ENCODE results near the gene RPA1. TPM values are rescaled to one million over a fixed set of nuclear protein-coding genes. Genes with fewer than 3 reads are reported as not detected.

Gene RPA1
- total and polyA plus RNA-seq, 9 of the 15 experiments (the other 6 are each of a cell fraction or from before 2014, with no cell fraction given) = 25.2 to 125 (median 47.4) TPM

DNA sequence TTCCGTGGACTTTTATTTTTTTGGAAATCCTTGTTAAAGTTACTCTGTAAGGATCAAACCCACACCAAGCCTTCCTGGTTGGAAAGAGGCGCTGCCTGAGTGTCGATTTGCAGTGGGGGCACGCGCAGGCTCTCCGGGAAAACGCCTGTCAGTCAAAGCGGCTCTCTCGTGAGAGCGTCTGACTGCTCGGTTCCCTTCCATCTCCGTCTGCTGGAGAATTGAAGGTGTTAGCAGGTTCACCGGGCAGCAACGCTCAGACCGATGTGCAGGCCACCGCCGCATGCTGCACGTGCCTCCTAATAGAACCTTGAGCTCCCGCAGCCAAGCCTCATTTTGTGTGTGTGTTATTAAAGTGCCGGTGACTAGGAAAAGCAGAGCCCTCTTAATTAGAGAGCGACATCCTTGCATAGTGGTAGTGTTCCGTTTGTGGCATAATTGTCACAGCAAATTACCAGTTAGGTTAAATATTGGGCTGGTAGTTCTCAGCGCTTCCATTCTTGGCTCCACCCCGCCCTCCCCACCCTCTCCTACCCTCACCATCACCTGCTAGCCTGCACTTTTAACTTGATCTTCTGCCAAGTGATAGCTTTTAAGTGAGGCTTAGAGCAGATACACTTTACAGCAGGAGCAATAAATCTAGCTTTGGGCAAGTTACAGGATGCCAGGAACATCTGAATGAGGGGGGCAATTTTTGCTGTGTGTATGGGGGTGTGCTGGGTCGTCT lies 75.5 kb downstream of the RPA1 start:
- 25% methylated on average over 10 of the region's 25 CpGs for WGBS (ENCODE audit: insufficient coverage, low coverage, missing lambda C conversion rate)
- Histone ChIP-seq H3K4me2 (ENCODE audit: insufficient read depth, low read length) (no peak overlapping the region), H3K4me1 (replicated peaks in 1 of 2; ENCODE audit: control insufficient read depth in 2 of 2, insufficient read depth in 2 of 2, low read length in 2 of 2) (peaks cover 0 to 16% of the 10 kb centered on the region in 2 experiments; a peak in 3 of 5 replicates), H3K9me3 (replicated peaks; ENCODE audit: control insufficient read depth, insufficient read depth, low read depth, low read length) (no peaks in the 10 kb centered on the region), H3K9ac (ENCODE audit: insufficient read depth in 1 of 2, low read depth in 2 of 2, low read length in 2 of 2) (peak overlapping the region in 1 of 2 experiments; percentile 76; a peak in 1 of 4 replicates), H3K4me3 (no peak overlapping the region), H3K27me3 (ENCODE audit: control insufficient read depth in 2 of 2, insufficient read depth in 2 of 2, low read length in 2 of 2) (peaks cover 10 to 19% of the 10 kb centered on the region in 2 experiments; a peak in 4 of 5 replicates), H3K9me1 (ENCODE audit: control insufficient read depth, insufficient read depth, low read length) (no peaks in the 10 kb centered on the region), H2AFZ (ENCODE audit: low read depth, low read length) (no peak overlapping the region), H3K36me3 (ENCODE audit: control insufficient read depth, insufficient read depth, low read length) (no peaks in the 10 kb centered on the region), H4K20me1 (replicated peaks; ENCODE audit: control insufficient read depth, insufficient read depth, low read length) (no peaks in the 10 kb centered on the region), H3K79me2 (ENCODE audit: control insufficient read depth, insufficient read depth, low read length) (no peaks in the 10 kb centered on the region), H3K27ac (ENCODE audit: extremely low read depth, low read depth, low read length) (no peak overlapping the region)
- FAIRE-seq = no peak
- intact Hi-C loops (cut with micrococcal nuclease) = loop anchor here (5.0 kb wide), 1 partner anchor 142 kb away; no protein-coding TSS in a partner anchor
- no TSS peak for BruUV-seq (replicated peaks)
- DNase-seq (ENCODE audit: extremely low read depth in 1 of 4, low spot score in 3 of 4) = no peak
- CTCF ChIA-PET (ENCODE audit: low intra/inter-chr PET ratio) = no interaction called here
- POLR2A ChIA-PET = interaction anchor here (0.6 to 0.8 kb wide), 2 partner anchors 33 to 143 kb away, joined by 3 to 4 read pairs; no protein-coding TSS in a partner anchor
- no peak for ATAC-seq
- in situ Hi-C loops (cut with MboI) = loop anchor here (5.0 to 25.0 kb wide), 2 partner anchors 127 to 332 kb away; partner anchors contain the start of gene DPH1
- TF ChIP-seq, protein P1, sequence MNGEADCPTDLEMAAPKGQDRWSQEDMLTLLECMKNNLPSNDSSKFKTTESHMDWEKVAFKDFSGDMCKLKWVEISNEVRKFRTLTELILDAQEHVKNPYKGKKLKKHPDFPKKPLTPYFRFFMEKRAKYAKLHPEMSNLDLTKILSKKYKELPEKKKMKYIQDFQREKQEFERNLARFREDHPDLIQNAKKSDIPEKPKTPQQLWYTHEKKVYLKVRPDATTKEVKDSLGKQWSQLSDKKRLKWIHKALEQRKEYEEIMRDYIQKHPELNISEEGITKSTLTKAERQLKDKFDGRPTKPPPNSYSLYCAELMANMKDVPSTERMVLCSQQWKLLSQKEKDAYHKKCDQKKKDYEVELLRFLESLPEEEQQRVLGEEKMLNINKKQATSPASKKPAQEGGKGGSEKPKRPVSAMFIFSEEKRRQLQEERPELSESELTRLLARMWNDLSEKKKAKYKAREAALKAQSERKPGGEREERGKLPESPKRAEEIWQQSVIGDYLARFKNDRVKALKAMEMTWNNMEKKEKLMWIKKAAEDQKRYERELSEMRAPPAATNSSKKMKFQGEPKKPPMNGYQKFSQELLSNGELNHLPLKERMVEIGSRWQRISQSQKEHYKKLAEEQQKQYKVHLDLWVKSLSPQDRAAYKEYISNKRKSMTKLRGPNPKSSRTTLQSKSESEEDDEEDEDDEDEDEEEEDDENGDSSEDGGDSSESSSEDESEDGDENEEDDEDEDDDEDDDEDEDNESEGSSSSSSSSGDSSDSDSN (IDR thresholded peaks at IDR 0.05; ENCODE audit: borderline replicate concordance in 1 of 2, low read depth in 2 of 2, low read length in 2 of 2) = no peak
- TF ChIP-seq POLR3G (IDR thresholded peaks at IDR 0.05; ENCODE audit: extremely low read depth, insufficient read length, insufficient replicate concordance) (no peak), FOXP1 (CRISPR knock-in tag; IDR thresholded peaks at IDR 0.05) (no peak), ZNF778 (CRISPR knock-in tag; IDR thresholded peaks at IDR 0.05) (no peak), RHOXF2B (CRISPR knock-in tag; conservative IDR thresholded peaks at IDR 0.05) (no peak), MYC (IDR thresholded peaks at IDR 0.05; ENCODE audit: low read depth, low read length) (no peak), MYC (CRISPR knock-in tag; IDR thresholded peaks at IDR 0.05; ENCODE audit: borderline replicate concordance, low read depth) (no peak)
- TF ChIP-seq, protein P2, sequence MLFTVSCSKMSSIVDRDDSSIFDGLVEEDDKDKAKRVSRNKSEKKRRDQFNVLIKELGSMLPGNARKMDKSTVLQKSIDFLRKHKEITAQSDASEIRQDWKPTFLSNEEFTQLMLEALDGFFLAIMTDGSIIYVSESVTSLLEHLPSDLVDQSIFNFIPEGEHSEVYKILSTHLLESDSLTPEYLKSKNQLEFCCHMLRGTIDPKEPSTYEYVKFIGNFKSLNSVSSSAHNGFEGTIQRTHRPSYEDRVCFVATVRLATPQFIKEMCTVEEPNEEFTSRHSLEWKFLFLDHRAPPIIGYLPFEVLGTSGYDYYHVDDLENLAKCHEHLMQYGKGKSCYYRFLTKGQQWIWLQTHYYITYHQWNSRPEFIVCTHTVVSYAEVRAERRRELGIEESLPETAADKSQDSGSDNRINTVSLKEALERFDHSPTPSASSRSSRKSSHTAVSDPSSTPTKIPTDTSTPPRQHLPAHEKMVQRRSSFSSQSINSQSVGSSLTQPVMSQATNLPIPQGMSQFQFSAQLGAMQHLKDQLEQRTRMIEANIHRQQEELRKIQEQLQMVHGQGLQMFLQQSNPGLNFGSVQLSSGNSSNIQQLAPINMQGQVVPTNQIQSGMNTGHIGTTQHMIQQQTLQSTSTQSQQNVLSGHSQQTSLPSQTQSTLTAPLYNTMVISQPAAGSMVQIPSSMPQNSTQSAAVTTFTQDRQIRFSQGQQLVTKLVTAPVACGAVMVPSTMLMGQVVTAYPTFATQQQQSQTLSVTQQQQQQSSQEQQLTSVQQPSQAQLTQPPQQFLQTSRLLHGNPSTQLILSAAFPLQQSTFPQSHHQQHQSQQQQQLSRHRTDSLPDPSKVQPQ (CRISPR knock-in tag; IDR thresholded peaks at IDR 0.05; ENCODE audit: borderline replicate concordance) = no peak
- TF ChIP-seq, protein P3, sequence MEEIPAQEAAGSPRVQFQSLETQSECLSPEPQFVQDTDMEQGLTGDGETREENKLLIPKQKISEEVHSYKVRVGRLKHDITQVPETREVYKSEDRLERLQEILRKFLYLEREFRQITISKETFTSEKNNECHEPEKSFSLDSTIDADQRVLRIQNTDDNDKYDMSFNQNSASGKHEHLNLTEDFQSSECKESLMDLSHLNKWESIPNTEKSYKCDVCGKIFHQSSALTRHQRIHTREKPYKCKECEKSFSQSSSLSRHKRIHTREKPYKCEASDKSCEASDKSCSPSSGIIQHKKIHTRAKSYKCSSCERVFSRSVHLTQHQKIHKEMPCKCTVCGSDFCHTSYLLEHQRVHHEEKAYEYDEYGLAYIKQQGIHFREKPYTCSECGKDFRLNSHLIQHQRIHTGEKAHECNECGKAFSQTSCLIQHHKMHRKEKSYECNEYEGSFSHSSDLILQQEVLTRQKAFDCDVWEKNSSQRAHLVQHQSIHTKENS (CRISPR knock-in tag; IDR thresholded peaks at IDR 0.05) = no peak
- TF ChIP-seq, protein P4, sequence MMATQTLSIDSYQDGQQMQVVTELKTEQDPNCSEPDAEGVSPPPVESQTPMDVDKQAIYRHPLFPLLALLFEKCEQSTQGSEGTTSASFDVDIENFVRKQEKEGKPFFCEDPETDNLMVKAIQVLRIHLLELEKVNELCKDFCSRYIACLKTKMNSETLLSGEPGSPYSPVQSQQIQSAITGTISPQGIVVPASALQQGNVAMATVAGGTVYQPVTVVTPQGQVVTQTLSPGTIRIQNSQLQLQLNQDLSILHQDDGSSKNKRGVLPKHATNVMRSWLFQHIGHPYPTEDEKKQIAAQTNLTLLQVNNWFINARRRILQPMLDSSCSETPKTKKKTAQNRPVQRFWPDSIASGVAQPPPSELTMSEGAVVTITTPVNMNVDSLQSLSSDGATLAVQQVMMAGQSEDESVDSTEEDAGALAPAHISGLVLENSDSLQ (IDR thresholded peaks at IDR 0.05) = peak; percentile 78
- TF ChIP-seq, protein P5, sequence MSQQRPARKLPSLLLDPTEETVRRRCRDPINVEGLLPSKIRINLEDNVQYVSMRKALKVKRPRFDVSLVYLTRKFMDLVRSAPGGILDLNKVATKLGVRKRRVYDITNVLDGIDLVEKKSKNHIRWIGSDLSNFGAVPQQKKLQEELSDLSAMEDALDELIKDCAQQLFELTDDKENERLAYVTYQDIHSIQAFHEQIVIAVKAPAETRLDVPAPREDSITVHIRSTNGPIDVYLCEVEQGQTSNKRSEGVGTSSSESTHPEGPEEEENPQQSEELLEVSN (IDR thresholded peaks at IDR 0.05; ENCODE audit: borderline replicate concordance in 1 of 2, extremely low read depth in 1 of 2, insufficient read depth in 1 of 2, insufficient read length in 1 of 2, low read depth in 1 of 2, low read length in 1 of 2, poor library complexity in 1 of 2, severe bottlenecking in 1 of 2) = peak in 1 of 2 experiments; percentile 19
